ENCODE results near the gene MAPK11.

The MAPK11 gene

DNA sequence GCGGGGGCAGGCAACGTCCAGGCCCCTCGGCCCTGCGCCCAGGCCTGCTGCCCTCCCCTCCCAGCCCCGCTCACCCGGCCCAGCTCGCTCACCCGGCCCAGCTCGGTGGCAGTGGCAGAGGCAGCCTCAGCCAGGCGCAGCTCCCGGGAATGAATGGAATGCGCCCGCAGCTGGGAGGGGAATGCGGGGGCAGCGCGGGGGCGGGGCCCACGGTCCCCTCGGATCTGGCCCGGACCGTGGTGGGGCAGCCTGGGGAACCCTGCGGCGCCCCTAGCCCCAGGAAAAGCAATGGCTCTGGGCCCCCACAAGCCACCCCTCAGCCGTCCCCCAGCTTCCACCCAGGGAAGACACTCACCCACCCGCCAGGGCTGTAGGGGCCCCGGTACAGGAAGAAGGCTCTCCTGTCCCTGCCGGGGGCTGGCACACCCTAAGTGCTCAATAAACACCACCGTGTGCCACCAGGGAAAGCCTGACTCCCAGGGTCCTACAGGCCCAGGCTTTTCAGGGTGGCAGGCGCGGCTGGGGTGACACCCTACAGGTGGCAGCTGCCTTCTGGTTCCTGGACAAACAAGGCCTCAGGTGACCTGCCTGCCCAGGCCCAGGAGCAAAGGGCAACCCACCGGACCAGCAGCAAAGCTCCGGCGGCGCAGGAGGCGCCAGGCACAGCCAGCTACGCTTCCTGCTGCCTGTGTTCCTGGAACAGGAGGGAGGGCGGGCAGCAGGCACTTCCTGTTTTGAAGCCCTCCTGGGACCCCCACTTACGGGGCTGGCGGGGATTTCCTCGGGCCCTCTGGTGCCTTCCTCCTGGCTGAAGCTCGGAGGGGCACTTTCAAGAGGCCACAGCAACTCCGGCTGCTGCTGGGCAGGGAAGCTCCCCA is 23.5 kb upstream of the MAPK11 start:
- DNase-seq, result peak; percentile 95

DNA sequence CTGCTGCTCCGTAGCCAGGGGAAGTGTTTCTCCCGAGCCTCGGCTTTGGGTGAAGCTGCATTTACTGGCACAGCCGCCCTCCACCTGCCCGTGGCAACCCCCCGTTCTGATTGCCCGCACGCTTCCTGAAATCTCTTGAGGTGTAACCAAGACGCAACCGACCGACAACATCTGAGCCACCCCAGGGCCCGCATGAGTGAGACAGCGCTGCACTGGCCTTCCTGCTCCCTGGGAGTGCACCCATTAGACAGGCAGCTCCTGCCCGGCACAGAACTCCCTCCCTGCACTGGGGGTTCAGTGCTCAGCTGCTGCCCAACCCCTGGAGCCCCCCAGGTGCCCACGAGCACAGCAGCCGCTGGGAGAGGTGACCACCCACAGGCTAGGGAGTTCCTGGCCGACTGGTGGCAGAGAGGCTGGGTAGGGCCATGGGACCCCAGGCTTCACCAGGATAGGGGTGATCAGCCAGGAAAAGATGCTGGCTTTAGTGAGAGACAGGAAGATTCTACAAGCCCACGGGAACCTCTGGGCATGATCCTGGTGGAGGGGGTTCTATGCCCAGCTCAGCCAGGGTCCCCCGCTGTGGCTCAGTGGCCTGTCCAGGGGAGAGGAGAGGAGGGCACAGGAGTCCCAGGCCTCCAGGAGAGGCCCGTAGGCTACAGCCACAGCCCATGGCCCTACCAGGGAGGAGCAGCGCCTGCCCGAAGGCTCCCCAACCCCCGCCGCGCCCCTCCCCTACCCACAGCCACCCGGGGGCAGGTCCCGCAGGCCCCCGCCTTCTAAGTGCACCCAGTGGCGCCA is 22.7 kb upstream of the MAPK11 start:
- DNase-seq, result no peak

DNA sequence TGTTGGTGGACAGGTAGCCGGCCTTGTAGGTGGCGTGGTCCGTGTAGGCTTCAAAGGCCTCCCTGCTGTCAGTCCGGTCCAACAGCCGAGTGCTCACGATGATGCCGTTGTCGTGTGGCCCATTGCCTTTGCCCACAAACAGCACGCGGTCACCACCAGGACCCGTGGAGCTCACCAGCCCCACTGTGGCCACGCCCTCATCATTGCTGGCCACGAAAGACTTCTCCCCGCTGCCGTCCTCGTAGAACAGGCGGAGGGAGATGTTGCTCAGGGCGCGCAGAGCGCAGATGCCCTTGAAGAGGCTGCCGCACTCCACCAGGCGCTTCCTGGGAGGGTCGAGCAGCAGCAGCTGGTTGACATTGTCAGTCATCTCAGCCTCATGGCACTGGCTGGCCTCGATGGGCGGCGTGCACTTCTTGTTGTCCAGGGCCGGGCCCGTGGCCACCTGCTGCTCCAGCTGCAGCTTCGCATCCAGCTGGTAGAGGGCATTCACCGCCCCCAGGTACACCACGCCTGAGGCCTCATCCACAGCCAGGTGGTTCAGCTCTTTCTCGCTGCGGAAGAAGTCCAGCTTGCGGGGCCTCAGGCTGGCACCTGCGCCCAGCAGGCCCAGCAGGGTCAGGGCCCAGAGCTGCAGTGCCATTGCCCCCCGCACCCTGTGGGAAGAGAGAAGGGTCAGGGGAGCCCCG is 19.9 kb upstream of the MAPK11 start:
- no peak for DNase-seq

DNA sequence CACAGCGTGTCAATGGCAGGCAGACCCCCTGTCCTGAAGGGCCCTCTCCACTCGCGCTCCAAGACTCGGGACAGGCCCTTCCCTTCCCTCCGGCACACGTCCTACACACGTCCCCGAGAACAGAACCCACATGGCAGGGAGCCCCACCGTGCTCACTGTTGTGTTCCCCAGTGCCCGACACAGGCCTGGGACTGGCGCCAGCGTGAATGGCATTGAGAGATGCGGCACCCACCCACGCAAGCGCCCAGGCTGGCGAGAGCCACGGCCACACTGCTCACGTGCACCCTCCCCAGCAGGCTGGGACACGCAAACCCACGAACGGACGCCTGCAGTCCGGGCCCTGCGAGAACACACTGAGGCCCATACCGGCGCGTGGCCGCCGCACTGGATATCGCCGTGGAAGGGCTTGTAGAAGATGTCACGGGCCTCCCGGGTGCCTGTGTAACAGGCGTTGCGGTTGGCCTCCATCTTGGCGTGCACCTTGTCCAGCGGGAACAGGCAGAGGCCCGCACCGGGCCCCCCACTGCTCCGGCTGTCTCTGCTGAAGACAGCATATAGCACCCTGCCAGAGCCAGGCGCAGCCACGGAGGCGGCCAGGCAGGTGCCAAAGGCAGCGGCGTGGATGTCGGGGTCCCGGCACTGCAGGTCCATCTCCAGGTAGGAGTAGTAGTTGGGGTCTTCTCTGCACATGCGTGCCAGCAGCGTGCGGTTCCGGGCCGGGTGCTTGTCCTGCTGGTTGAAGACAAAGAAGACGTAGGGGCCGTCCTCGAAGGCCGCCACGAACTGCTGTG is 19.2 kb upstream of the MAPK11 start:
- DNase-seq, result no peak

DNA sequence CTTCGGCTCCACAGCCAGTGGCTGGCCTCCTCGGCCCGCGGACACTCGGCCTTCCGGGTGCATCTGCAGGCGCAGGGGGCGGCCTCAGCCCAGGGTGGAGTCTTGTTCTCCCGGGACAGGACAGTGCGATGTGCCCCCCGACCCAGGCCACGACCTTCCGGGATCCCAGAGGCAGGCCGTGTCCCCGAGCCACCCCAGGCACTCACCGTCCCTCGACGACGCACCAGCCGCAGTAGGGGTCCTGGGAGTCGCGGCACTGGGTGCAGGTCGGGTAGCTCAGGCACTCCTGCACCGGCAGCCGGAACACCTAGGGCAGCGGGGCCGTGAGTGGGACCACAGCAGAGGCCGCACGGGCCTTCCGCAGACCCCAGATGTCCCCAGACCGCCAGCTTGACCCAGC is 17.6 kb upstream of the MAPK11 start:
- DNase-seq, result no peak

DNA sequence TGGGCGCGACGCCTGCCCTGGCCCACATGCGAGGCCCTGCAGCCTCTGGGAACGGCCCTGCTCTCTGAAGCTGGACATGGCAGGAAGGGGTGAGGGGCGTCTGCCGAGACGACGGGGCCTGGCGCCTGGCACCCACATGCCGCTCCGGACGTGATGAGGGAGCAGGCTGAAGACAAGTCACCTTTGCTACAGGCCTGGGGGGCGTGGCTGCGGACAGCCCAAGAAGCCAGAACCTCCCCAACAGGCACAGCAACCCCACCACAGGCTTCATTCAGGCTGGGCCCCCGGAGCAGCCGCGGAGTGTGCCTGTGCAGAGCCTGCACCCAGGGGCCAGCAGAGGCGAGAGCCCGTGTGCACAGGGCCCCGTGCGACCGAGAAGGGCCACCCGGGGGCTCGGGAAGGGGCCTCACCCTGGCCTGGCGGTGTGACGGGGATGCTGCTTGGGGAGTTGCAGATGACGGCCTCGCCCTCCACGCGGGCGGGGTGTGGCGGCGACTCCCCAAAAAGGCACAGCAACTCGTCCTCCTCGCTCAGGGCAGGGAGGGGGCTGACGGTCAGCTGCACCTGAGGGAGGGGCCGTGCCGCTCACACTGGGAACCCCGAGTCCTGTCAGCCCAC is 16.6 kb upstream of the MAPK11 start:
- DNase-seq, result no peak

DNA sequence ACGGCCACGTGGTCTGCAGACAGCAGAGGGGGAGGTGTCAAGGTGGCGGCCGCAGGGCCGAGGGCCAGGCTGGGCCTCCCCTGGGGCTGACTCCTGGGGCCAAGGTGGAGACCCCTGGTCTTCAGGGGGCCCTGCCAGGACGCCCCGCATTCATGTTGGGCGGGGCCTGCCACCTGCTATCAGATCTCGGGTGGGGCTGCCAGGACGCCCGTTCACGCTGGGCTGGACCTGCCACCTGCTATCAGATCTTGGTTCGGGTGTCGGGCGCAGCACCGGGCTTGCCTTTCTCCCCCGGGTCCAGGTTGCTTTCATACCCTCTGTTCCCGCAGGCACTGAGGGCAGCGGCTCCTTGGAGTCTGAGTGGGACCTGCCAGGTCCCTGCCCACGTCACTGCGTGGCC is 16.1 kb upstream of the MAPK11 start:
- DNase-seq, result no peak

DNA sequence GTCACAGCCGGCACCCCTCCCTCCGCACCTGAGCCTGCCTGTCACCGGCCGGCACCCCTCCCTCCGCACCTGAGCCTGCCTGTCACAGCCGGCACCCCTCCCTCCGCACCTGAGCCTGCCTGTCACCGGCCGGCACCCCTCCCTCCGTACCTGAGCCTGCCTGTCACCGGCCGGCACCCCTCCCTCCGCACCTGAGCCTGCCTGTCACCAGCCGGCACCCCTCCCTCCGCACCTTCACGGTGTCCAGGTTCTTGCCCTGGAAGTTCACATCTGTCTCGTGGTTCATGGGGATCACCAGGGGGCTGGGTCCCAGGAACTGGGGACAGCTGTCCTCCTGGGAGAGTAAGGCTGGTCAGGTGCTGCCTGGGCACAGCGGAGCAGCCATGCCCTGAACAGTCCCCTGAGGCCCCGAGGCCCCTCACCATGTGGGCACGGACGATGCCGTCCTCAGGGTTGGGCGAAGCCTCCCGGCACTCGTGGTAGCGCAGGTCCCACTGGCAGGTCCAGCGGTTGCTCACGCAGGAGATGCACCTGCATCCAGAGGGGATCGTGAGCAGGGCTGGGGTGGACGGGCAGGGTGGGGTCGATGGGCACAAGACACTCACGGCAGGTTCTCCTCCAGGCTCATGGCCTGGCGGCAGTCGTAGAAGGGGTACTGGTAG is 15.5 kb upstream of the MAPK11 start:
- no peak for DNase-seq

DNA sequence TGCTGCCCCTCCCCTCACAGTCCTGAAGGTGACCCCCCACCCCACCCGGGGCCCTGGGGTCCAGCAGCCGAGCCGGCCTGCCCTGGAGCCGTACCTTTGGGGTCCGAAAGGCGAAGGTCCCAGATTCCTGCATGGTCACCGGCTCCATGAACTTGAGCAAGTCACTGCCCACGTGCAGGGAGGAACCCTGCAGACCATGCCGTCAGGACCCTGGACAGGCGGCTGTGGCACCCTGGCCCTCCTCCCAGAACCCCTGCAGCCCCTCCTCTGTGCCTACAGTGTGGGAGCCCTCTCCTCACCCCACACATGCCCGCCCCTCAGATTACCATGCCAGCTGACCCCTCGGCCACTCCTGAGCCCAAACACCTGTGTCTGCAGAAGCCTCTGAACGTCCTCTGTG is 14.3 kb upstream of the MAPK11 start:
- no peak for DNase-seq

DNA sequence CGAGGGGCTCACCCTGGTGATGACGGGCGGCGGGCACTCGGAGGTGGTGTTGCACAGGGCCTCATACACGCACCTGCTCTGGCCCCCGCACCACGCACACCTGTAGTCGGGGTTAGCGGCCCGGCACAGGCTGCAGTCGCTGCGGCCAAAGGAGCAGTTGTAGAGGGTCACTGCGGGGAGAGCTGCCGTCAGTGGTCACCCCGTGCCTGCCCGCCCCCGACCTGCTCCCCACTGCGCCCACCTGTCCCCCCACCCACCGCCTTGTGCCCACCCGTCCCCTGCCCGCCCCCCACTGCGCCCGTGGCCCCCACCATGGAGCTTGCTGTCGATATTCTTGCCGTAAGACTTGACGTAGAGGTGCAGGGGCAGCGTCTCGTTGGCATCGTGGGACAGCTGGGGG is 13.6 kb upstream of the MAPK11 start:
- DNase-seq, result no peak

DNA sequence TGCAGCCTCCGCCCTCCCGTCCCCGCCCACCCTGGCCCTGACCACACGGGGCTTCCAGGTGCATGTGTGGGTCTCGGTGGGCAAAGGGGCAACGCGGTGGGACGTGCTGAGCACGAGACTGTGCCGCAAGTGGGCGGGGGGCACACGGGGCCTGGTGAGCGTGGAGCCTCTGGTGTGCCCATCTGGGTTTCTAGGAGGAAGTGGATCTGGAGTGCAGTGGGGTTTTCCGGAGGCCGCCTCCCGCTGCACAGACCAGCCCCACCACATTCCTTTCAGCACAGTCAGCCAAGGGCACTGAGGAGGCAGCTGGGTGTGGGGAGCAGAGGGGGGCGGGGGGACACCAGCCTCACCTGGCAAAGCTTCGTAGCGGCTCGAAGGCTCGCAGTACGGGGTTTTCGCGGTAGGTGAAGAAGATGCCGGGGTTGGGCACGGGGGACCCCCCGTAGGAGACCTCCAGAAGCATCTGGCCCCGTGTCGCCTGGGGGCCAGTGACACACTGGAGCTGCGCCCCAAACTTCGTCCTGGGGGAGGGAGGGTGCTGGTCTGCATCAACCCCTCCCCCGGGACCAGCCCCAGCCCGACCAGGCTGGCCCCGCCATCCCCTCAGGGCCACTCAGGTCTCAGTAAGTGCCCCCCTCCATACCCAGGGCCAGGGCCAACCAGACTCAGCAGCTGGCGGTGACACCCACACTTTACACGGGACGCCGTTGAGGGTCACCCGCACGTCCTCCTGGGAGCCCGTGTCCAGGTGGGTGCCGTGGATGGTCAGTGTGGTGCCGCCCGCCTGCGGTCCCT is 12.4 kb upstream of the MAPK11 start:
- peak; percentile 91 for DNase-seq

DNA sequence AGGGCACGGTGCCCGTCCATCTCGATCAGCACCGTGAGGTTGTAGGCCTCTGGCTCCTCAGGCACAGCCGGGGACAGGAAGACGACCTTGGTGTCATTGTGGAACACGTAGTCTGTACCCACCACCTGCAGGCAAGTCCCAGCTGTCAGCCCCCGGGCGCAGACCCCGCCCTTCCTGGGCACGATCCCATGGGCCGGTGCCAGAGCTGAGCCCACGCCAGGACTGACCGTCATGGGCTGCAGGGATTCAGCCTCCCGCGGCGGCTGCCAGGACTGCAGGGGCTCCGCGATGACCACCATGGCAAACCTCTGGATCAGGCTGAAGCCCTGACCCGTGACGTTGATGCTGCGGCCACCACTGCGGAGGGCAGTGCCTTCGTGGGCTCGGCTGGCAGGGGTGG is 11.8 kb upstream of the MAPK11 start:
- DNase-seq, result no peak

DNA sequence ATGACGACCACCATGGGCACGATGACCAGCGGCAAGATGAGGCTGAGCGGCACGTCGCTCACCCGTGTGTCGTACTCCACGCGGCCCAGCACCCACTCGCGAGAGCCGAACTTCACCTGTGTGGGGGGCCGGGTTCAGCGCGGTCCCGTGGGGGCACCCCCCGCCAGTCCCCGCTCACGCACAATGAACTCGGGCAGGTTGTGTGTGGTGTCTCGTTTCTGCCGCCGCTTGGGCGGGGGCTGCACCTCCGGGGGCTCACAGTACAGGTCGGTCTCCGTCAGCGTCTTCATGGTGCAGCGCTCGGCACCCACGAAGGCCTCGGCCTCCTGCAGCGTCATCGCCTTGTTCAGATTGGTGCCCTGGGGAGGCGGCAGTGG is 11.2 kb upstream of the MAPK11 start:
- DNase-seq, result no peak

DNA sequence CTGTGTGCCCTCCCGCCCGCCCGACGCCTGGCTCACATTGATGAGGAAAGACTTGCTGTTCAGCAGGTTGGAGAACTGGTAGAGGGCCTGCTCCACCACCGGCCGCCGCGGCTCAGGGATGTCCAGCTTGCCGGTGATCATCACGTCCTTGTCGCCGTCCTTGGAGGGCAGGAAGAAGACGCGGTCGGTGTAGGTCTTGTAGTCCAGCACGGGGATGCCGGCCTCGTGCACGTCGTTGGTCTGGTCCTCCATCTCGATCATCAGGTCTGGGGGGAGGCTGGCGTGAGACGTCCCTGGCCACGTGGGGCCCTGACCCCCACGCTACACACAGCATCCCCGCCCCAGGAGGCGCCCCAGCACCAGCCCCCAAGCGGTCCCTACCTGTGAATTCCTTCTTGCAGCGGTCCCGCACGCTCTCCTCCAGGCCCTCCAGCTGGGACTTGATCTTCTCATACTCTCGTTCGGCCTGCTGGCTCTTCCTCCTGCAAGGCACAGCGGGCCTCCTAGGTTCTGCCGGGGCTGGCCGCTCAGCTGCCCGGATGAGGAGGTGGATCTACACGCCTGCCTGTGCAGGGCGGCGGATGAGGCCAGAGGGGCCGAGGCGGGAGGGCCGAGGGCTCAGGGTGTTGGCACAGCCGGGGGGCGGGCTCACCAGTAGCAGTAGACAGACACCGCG is 10.7 kb upstream of the MAPK11 start:
- no peak for DNase-seq

DNA sequence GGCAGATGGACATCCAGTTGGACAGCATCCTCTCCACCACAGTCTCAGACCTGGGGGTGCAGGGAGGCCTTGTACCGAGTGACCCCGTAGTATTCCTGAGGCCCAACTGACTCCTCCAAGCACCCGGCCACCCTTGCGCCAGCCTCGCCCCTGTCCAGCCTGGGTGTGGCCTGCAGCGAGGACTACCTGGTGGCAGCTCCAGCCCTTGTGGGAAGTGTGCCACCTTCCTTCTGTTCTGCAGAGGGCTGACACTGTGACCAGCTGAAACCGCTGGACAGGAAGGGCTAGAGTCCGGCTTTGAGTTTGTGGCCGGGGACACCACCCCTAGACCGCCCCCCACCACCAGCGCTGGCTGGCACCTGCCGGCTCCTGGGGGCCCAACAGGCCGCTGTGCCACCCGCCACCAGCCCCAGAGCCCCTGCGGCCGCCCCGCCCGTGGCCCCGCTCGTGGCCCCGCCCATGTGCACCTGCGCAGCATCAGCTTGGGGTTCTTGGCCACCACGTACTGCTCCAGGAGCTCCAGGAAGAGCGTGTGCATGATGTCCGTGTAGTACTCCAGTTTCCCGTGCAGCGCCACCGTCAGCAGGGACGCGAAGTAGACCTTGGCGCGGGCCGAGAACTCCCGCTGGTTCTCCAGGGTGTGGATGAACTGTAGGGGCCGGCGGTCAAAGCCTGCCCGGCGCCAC is 10.0 kb upstream of the MAPK11 start:
- DNase-seq, result no peak

DNA sequence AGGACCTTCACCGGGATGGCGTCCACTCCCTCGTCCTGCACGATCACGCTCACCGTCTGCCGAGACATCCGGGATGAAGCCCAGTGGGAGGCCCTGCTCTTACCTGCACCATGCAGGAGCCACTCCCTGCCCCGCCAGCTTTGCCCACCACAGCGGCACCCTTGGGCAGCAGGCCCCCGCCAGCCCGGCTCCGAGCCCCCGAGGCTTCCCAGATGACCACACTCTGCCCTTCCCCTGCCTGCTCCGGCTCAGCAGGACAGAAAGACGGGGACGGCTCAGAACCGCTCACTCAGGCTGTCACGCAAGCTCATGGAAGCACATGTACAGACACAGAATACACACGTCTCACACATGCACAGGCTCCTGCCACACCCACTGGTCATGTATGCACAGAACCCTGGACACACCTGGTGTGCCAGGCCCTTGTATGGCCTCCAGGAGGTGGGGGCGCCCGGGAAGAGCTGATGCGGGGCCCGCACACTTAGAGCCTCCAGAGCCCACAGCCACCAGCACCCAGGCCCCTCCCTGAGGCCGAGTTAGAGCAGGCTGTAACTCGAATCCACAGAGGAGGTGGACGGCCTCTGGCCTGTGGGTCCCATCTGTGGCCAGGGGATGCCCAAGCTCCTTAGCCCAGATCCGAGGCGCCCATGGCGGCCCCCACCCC is 8.9 kb upstream of the MAPK11 start:
- DNase-seq, result no peak

DNA sequence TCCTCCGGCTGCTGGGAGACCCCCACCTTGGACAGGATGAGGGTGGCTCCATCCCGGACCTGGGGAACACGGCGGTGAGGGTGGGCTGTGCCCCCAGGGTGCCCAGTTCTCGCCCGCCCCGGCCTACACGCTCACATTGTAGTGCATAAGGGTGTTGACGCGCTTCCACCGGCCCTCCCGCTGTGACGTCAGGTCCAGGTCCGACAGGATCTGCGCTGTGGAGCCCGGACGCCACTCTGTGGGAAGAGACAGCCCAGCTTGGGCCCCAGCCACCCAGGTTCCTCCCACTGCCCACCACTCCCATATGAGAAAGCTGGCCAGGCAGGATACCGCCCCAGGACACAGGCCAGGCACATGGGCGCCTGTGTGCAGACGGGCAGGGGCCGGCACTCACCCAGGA is 8.3 kb upstream of the MAPK11 start:
- no peak for DNase-seq

DNA sequence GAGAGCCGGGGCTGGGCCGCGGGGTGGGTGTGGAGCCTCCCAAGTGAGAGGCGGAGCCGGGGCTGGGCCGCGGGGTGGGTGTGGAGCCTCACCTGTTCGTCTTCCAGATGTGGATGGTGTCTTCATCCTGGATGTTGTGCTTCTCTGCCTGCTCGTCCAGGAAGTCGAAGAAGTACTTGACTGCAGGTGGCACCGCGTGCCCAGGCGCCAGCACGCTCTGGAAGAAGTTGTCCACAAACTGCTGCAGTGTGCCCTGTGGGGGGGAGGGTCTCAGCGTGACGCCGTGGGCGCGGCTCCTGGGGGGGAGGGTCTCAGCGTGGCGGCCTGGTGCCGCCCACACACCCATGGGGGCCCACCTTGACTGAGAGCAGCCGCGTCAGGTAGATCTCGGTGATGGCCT is 7.6 kb upstream of the MAPK11 start:
- no peak for DNase-seq

DNA sequence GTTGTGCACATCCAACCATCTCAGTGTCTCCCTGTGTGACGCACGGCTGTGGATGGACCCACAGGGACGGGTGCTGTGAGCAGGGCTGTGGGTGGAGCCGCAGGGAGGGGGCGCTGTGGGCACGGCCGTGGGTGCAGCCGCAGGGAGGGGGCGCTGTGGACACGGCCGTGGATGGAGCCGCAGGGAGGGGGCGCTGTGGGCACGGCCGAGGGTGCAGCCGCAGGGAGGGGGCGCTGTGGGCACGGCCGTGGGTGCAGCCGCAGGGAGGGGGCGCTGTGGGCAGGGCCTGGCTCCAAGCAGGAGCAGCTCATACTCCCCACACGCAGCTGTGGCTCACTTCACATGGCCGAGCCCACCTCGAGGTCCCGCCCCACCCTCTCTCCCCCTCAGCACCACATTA is 6.0 kb upstream of the MAPK11 start:
- no peak for DNase-seq

Data from islet precursor cell (in vitro differentiated cells).